ENCODE results near the gene HELB. TPM values are rescaled to one million over a fixed set of nuclear protein-coding genes. Genes with fewer than 3 reads are reported as not detected.
"Not testable (repeated sequence)": the region's sequence is repeated elsewhere in the genome, so short reads cannot be mapped to it uniquely, and the experiment has no call there.

HELB gene
- total RNA-seq, 1 donor from 2014 or later = 0.99 TPM

DNA sequence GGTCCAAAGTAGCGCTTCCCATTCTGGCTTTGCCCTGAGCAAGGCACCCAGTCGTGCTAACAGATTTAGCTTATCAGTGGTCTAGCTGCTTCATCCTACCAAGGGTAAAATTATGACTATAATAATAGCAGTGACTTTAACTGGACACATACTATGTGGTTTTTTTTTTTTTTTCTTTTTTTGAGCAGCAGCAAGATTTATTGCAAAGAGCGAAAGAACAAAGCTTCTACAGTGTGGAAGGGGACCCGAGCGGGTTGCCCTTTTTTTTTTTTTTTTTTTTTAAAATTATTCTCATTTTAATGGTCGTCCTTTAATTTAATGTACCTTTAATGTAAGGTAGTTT is 505 bp downstream of the HELB start:
- DNase-seq (ENCODE audit: low read depth) = no peak

DNA sequence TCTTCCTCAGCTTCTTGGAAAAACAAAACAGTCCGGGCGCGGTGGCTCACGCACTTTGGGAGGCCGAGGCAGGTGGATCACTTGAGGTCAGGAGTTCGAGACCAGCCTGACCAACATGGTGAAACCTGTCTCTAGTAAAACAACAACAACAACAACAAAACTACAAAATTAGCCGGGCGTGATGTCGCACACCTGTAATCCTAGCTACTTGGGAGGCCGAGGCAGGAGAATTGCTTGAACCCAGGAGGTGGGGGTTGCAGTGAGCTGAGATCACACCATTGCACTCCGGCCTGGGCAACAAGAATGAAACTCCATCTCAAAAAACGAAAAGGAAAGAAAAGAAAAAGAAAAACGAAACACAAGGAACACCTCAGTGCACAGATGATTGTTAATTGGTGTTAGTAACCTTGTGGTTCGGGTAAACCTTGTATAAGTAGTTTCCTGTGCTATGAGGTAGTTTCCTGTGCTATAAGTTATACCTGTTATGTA is 1.1 kb downstream of the HELB start:
- DNase-seq (ENCODE audit: low read depth) = not testable (repeated sequence)

DNA sequence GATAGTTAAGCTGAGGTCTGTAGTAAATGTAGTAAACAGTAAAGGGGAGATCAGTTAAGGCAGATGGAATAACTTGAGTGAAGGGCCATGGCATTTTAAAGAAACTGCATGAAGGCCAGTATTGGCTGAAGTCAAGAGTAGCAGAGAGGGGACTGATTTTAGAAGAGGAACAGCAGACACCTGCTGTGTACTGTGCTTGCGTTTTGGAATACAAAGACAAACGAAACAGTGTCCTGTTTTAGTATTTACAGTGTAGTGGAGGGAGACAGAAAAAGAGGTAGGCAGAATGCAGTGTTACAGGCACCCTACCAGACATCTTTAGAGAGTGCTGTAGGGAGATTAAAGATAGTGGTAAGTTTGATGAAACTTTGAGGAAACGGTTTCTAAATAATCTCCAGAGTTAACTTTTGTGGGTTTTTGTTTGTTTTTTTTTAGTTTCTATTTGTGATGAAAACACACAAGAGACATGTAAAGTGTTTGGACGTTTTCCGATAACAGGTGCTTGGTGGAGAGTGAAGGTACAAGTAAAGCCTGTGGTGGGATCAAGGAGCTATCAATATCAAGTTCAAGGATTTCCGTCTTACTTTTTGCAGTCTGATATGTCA is 2.1 kb downstream of the HELB start:
- no peak for DNase-seq (ENCODE audit: low read depth)

DNA sequence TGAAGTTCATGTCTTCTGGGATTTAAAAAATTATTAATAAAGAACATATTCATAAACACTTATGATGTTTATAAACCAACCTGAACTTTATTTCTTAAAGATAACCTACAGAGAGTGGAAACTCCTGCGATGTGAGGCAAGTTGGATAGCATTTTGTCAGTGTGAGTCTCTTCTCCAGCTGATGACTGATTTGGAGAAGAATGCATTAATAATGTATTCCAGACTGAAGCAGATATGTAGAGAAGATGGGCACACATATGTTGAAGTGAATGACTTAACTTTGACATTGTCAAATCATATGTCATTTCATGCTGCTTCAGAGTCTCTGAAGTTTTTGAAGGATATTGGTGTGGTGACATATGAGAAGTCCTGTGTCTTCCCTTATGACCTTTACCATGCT is 7.3 kb downstream of the HELB start:
- no peak for DNase-seq (ENCODE audit: low read depth)

DNA sequence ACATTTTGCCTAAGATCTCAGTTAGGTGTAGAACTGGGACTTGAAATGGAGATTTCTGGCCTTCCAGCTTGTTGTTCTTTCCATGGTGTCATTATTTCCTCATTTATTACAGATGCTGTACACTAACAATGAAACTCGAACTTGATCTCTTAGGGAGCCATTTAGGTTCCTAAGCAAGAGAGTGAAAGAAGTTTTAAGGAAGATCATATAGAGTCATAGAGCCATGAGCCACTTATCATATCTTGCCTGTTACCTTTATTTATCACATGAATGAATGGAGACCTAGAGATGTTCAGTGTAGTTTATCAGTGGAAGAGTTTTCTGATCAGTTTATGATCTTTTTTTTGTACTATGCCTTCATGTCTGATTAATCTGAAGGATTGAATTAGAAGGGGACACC is 9.9 kb downstream of the HELB start:
- DNase-seq (ENCODE audit: low read depth) = no peak

DNA sequence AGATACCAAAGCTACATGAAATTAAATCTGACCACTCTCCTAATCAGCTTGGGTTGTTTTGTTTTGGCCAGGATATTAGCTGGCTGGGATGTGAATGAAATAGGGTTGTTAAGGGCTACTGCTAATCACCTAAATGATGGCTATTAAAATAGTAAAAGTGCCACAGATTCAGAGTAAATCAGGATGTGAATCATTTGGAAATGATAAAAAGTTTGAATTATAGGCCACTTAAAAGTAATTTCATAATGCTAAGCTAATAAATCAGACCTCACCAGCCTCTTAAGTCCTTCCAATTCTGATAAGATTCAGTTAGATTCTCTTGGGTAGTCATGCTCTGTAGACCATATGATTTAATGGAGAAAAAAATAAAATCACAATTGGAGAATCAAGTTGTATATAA is 12.0 kb downstream of the HELB start:
- DNase-seq (ENCODE audit: low read depth) = no peak

DNA sequence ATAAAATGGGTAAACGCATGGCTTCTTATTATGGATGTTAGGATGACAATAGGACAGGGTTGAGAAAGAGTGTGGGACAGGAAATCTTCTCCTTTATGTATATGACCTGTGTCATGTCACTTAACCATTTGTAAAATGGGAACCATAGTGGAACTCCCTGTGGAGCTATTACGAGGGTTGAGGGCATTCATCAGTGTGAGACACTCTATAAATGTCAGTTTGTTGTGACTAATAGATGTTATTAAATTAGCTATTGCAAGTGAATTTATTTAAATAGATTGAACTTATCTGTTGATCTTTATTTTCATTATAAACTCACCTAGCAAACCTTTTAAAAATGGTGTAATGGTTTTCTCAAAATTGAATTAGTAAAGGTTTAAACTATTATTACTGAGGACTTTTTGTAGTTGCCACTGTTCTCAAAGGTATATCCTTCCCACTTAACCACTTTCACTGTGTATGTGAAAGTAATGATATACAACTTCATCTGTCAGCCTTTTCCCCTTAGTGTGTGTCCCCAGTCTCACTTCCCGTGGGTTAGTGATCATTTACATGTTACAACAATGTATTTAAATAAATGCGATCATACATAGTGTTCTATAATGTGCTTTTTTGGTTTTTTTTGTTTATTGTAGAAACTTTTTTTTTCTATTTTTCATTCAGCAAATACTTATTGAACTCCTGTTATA is 17.1 kb downstream of the HELB start:
- DNase-seq (ENCODE audit: low read depth) = no peak

DNA sequence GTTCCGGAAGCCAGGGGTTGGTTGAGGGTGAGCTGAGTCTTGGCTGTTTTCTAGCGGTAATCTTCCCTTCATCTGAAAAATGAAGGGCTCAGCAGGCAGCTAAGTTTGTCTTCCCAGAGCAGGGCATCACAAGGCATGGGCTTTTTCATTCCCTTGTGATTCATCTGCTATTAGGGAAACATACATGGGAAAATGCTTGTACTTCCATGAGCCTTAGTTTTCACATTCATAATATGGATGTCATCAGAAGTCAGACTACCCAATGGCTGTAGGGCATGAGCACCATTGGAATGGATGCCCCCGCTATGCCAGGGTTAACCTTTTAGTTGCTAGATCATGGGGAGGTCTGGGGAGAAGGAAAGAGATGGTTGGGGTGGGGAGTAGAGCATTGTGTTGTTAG is 18.7 kb downstream of the HELB start:
- no peak for DNase-seq (ENCODE audit: low read depth)

DNA sequence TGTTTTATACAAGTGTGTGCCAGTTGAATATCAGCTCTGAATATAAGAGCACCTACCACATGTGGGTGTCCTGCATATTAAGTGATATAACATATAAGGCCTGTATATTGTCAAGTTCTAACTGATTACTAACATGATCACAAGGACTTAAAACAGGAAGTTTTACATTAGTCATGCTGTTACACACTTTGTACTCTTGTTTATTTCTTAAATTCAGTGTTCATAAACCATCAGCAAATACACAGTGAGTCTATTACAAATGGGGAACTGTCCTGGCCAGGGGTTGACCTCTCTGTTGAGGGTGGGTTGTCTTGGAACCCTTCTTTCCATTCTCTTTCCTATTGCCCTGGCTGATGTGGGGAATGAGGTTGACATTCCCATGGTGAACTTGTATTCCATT is 19.1 kb downstream of the HELB start:
- DNase-seq (ENCODE audit: low read depth) = no peak

DNA sequence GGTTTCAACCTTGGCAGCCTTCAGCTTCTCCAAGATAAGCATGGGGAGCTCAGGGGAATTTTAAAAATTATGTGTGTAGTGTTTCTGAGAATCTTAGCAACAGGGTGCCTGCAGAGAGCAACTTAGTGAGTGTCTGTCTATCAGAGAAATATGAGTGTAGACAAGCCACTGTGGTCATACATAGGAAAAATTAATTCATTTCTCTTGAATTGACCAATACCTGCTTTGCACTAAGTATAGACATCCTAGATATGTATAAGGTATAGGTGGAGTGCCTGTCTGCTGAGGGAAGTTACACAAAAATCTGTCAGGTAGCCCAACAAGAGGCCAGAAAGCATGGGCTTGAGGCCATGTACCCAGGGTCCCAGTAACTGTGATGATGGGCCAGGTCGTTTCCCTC is 20.7 kb downstream of the HELB start:
- DNase-seq (ENCODE audit: low read depth) = no peak

DNA sequence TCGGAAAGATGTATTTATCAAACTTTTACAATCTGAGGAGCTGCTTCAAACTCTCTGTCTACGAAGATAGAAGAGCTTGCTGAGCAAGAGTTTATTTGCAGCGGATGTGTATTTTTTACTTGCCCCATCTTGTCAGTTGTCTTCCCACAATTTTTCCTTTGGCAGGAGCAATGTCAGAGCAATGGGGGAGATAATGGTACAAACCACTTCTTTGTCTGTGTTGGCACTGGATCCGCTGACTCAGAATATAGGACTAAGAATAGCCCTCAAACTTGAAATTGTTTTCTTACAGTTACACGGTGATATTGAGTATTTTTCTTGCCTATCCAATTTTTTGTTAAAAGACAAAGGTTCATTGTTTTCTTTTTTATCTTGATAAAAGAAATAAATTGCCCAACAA is 27.6 kb downstream of the HELB start:
- DNase-seq (ENCODE audit: low read depth) = peak; percentile 47

DNA sequence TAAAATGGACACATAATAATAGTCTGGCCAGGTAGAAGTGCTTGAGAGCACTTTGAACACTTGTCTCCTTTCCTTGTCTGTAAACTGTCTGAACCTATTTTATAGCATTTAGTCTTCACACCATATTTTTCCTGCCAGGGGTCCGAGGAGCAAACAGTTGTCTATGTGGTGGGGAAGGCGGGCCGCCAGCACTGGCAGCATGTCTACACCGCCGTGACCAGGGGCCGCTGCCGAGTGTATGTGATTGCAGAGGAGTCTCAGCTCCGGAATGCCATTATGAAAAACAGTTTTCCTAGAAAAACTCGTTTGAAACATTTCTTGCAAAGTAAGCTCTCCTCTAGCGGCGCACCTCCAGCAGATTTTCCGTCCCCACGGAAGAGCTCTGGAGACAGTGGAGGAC is 28.7 kb downstream of the HELB start:
- no peak for DNase-seq (ENCODE audit: low read depth)

DNA sequence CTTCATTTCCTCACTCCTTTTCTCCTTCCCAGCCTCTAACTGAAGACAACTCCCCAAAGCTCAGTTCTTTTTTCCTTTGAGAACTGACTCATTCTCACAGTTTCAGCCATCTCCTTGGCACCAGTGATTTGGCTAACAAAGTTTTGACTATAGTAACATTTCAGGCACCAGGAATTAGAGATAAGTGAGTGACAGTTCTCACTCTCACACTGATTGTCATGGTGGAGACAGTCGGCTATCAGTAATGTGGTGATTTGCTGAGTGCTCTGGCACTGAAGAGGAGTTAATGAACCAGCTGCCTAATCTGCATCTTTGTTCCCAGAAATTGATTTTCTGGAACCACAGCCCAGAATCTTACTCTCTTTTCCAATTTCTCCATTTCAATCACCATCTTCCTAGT is 29.5 kb downstream of the HELB start:
- no peak for DNase-seq (ENCODE audit: low read depth)

DNA sequence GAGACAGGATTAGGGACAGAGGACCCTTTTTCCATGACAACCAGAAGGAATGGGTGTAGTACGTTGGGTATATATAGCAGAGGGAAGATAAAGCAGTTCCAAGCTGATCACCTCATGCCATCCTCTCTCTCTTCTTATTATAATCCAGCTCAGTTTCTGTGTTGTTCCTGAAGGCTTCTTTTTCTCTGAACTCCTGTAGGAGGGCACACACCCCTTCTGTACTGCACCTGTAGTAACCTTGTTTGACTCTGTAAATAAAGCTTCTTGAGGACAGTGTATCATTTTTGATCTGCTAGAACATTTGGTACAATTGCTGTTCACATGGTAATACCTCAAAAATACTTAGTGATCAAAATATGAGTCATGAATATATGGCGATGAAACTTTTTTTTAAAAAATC is 33.5 kb downstream of the HELB start:
- DNase-seq (ENCODE audit: low read depth) = no peak

DNA sequence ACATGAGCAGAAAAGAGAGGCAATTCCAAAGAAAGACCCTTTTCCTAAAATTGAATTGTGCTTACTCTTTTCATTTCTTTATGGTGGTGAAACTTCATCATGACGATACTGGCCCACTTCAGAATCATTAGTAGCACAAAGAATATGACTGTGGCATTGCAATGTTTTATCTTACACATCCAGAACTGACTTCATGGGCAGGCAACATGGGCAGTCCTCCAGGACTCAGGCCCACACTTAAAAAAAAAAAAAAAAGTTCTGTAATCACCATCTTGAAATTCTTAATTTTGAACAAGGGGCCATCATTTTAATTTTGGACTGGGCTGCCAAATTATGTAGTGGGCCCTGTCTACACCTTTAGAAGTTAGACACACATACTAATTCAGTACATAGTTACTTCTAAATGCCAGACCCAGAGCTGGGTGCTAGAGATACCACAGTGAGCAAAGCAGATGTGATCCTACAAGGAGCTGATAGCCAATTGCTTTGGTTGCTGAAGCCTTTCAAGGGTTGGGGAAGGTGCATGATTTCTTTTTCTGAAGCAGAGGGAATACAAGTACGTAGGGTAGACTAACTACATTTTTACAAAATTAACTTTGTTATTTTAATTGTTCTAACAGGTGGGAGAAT is 35.2 kb downstream of the HELB start:
- no peak for DNase-seq (ENCODE audit: low read depth)

DNA sequence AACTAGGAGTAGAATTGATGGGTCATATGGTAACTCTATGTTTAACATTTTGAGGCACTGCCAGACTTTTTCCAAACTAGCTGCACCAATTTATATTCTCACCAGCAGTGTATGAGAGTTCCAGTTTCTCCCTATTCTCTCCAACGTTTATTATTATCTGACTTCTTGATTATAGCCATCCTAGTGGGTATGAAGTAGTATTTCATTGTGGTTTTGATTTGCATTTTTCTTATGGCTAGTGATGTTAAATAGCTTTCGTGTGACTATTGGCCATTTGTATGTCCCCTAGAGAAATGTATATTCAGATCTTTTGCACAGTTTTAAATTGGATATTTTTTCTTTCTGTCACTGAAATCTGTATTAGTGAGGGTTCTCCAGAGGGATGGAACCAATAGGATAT is 37.8 kb downstream of the HELB start:
- no peak for DNase-seq (ENCODE audit: low read depth)

DNA sequence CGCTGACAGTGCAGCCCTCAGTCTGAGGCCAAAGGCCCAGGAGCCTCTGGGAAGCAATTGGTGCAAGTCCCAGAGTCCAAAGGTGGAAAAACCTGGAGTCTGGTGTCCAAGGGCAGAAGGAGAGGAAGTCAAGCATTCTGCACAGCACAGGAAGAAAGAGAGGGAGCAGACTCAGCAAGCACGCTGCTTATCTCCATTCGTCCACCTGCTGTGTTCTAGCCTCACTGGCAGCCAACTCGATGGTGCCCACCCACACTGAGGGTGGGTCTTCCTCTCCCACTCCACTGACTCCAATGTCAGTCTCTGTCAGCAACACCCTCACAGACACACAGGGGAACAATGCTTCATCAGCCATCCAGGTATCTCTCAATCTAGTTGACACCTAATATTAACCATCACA is 38.8 kb downstream of the HELB start:
- DNase-seq (ENCODE audit: low read depth) = no peak

DNA sequence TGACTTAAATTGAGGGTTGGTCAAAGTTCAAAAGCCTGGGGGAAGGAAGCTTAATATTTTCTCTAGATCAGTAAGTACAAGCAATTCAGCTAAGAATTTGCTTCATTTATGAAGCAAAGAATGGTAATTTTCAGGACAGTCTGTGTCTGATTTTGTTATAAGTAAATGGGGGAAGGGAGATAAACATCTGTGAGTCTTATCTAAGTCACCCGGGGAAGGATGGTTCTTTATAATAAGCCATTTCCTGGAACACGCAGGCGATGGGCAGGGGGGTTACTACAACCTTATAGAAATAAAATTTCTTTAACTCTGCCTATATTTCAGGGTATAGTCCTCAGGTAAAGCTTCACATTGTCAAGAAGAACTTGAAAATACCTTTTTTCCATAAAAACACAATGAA is 42.9 kb downstream of the HELB start:
- no peak for DNase-seq (ENCODE audit: low read depth)

DNA sequence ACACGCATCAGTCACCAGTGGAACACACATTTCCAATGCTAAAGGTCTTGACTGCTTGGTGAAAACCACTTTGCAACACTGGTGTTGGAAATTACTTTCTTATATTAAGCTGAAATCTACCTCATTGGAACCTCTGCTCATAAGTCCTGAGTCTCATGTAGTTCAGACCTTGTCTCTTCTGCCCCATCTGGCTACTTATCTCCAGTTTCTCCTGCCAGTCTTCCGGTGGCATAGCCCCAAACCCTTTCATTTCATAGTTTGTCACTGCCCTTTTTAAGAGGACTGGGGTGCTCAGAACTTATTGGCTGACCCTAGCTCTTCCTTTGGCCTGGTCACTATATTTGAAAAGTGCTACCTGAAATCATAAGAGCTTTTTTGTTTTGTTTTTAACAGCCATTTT is 43.7 kb downstream of the HELB start:
- DNase-seq (ENCODE audit: low read depth) = no peak

DNA sequence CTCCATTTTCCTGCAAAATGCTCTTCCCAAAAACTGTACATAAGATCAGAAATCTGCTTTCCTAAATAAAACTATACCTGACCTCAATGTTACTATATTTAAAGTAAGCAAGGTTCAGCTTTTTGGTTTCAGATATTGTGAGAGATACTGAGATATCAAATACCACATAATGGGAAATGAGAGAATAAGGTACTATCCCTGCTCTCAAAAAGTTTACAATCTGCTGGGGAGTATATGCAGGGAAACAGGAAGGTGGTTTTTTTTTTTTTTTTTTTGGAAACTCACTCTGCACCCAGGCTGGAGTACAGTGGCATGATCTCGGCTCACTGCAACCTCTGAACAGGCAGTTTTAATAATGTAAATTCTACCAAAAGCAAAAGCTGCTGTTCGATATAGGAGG is 49.0 kb downstream of the HELB start:
- no peak for DNase-seq (ENCODE audit: low read depth)

DNA sequence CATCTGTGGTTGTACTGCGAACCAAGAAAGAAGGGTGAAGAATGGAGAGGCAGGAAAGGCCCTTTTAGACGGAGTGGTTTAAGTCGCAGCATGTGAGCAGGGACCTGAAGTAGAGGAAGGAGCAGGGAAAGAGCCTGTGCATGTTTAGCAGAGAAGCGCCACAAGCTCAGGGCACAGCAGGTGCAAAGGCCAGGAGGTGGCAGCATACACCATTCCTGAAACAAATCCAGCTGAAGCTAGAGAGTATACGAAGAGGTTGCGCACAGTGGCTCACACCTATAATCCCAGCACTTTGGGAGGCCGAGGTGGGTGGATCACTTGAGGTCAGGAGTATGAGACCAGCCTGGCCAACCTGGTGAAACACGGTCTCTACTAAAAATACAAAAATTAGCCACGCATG is 49.9 kb downstream of the HELB start:
- DNase-seq (ENCODE audit: low read depth) = peak; percentile 10

DNA sequence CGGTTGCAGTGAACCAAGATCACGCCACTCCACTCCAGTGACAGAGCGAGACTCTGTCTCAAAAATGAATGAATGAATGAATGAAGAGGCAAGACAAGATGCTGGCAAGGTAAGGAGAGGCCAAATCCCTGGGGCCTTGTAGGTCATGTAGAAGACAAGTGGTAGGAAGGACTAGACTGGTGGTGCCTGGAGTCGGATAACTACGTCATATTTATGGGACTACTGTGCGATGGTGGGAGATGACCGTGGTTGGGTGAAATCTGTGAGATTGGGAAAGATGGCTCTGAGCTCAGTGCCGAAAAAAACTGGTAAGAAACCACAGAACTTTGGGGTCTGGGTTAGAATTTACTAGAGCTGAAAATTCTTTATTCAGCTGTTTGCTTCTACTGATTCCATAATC is 50.6 kb downstream of the HELB start:
- DNase-seq (ENCODE audit: low read depth) = no peak

DNA sequence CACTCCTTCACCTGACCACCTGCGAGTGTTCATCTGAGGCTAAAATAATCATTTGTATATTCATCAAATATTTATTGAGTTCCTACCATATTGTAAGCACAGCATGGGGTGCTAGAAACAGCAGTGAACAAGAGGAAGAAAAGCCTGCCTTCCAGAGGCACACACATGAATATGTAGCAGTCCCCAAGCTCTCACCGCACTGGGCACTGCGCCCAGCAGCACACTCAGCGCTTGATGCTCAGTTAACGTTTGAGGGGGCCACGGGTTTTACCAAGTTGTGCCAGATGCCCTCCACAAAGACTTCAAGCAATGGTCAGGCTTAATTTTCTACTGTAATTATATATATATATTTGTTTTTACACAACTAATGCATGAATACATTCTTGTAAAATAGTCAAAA is 52.0 kb downstream of the HELB start:
- no peak for DNase-seq (ENCODE audit: low read depth)

Measured in myocyte (in vitro differentiated cells).